ENCODE data around the gene NOP9. TPM values are rescaled to one million over a fixed set of nuclear protein-coding genes. Genes with fewer than 3 reads are reported as not detected.

The NOP9 gene
- total RNA-seq, 1 donor from 2014 or later, result 14.8 TPM

DNA sequence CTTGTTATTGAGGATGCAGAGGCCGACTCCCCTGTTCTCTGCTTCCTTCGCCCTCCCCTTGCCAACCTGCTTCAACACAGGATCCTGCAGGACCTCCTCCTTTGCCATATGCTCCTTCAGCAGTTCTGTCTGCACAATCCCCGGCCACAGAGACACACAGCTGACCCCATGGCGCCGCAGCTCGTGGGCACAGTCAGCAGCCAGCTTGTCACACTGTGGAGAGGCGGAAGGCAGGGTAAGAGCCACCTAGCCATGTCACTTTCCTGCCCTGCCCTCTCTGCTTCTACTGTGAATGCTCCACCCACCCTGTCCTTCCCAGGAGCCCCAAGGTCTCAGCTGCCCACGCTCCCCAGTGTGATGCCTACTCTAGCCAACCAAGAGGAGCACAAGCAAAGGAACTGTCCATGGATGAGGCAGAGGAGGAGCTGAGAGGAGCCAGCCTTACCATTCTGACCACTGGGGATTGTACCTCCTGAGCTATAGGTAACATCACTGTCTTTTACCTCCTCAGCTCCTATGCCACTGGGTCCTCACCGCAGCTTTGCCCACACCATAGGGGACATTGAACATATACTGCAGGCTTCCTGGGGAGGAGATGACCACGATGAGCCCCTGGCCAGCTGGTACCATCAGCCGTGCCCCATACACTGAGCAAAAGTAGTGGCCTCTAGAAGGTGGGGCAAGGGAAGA is 7.4 kb upstream of the NOP9 start:
- Histone ChIP-seq H3K4me2 (no peak overlapping the region), H3K36me3 (no peaks in the 10 kb centered on the region), H2AFZ (replicated peaks) (no peak overlapping the region), H3K27ac (no peak overlapping the region), H3K9me3 (ENCODE audit: low read depth) (no peaks in the 10 kb centered on the region), H3K79me2 (ENCODE audit: low read depth) (no peaks in the 10 kb centered on the region), H3K9ac (peak overlapping the region; percentile 49), H3K4me1 (no peaks in the 10 kb centered on the region), H3K4me3 (no peak overlapping the region), H3K27me3 (no peaks in the 10 kb centered on the region), H4K20me1 (ENCODE audit: low read depth) (no peaks in the 10 kb centered on the region), H3F3A (ENCODE audit: low read depth) (peaks cover 2% of the 10 kb centered on the region)
- Mint-ChIP-seq H3K36me3 (peaks cover 7% of the 10 kb centered on the region), H3K27me3 (ENCODE audit: insufficient read depth, low read depth) (no peaks in the 10 kb centered on the region), H3K27ac (no peak overlapping the region), H3K4me3 (no peak overlapping the region), H3K4me1 (peaks cover 2% of the 10 kb centered on the region), H3K9me3 (no peaks in the 10 kb centered on the region)
- TF ChIP-seq CTCF (IDR thresholded peaks at IDR 0.05) (no peak), EZH2phosphoT487 (IDR thresholded peaks at IDR 0.05) (no peak), EZH2 (IDR thresholded peaks at IDR 0.05) (no peak)
- no peak for DNase-seq (ENCODE audit: low spot score)

GRCh38 chr14:24293525-24293924 is 6.1 kb upstream of the NOP9 start:
- peaks cover 7% of the 10 kb centered on the region for H3K36me3 Mint-ChIP-seq
- no peak overlapping the region for H3K4me3 Mint-ChIP-seq

DNA sequence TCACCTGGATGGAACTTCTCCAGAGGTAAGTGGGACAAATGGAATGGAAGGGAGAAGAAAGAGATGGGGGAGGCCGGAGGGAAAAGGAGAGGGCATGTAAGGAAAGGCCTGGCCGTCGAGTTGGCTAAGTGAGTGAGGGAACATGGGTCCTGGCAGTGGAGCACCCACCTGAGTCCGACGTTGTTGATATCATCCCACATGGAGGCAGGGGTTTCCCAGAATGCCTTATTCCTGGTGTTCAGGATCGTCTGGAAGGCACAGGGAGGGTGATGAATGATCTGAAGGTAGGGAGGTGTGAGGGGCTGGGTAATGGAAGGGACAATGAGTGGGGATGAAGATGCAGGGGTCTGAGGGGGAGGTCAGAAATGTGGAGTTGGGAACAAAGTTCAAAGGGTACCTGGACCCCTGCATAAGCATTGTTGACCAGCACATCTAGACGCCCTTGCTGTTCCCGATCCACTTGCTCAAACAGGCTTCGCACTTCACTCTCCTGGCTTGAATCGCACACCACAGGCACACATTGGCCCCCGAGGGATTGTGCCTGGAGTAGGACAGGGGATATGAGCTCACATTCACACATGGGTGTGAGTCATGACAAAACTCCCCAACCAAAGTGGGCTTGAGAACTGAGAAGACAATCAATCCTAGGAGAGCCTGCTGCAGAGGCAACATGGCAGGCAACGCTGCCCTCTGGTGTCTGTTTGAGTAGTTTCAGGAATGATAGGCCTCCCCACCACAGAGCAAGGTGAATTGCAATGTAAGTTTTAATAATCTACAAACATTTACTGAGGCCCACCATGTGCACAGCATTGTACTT is 3.1 kb upstream of the NOP9 start:
- Histone ChIP-seq H3F3A (ENCODE audit: low read depth) (peaks cover 12% of the 10 kb centered on the region), H3K79me2 (ENCODE audit: low read depth) (peaks cover 17% of the 10 kb centered on the region), H3K9me3 (ENCODE audit: low read depth) (no peaks in the 10 kb centered on the region), H4K20me1 (ENCODE audit: low read depth) (no peaks in the 10 kb centered on the region), H3K36me3 (no peaks in the 10 kb centered on the region), H3K4me2 (no peak overlapping the region), H2AFZ (replicated peaks) (no peak overlapping the region), H3K9ac (no peak overlapping the region), H3K27me3 (no peaks in the 10 kb centered on the region), H3K27ac (no peak overlapping the region), H3K4me1 (peaks cover 16% of the 10 kb centered on the region), H3K4me3 (no peak overlapping the region)
- peaks cover 25% of the 10 kb centered on the region for H3K4me1 Mint-ChIP-seq
- H3K36me3 Mint-ChIP-seq, result peaks cover 2% of the 10 kb centered on the region
- H3K27me3 Mint-ChIP-seq (ENCODE audit: insufficient read depth, low read depth), result peaks cover 2% of the 10 kb centered on the region
- no peaks in the 10 kb centered on the region for H3K9me3 Mint-ChIP-seq
- DNase-seq (ENCODE audit: low spot score), result peak; percentile 75
- peak overlapping the region; percentile 8 for H3K4me3 Mint-ChIP-seq
- no peak overlapping the region for H3K27ac Mint-ChIP-seq
- TF ChIP-seq CTCF (IDR thresholded peaks at IDR 0.05) (peak; percentile 77), EZH2phosphoT487 (IDR thresholded peaks at IDR 0.05) (no peak)

More at GRCh38 chr14:24293525-24293924, 6.1 kb upstream of the NOP9 start:
- no peaks in the 10 kb centered on the region for H3K27me3 ChIP-seq
- no peaks in the 10 kb centered on the region for H3K79me2 ChIP-seq (ENCODE audit: low read depth)
- no peak overlapping the region for H3K4me2 ChIP-seq
- H3K27ac Mint-ChIP-seq, result no peak overlapping the region
- H3K36me3 ChIP-seq, result no peaks in the 10 kb centered on the region
- H4K20me1 ChIP-seq (ENCODE audit: low read depth), result no peaks in the 10 kb centered on the region
- H3K4me1 Mint-ChIP-seq, result peaks cover 6% of the 10 kb centered on the region
- H3K4me1 ChIP-seq, result peaks cover under 1% of the 10 kb centered on the region
- no peak for TF ChIP-seq EZH2 (IDR thresholded peaks at IDR 0.05)
- no peak for TF ChIP-seq EZH2phosphoT487 (IDR thresholded peaks at IDR 0.05)
- TF ChIP-seq CTCF (IDR thresholded peaks at IDR 0.05), result no peak
- H3K9me3 Mint-ChIP-seq, result no peaks in the 10 kb centered on the region
- no peaks in the 10 kb centered on the region for H3K9me3 ChIP-seq (ENCODE audit: low read depth)
- no peak for DNase-seq (ENCODE audit: low spot score)
- H3K4me3 ChIP-seq, result no peak overlapping the region
- no peak overlapping the region for H2AFZ ChIP-seq (replicated peaks)
- no peaks in the 10 kb centered on the region for H3K27me3 Mint-ChIP-seq (ENCODE audit: insufficient read depth, low read depth)
- H3K27ac ChIP-seq, result no peak overlapping the region
- peaks cover 8% of the 10 kb centered on the region for H3F3A ChIP-seq (ENCODE audit: low read depth)
- H3K9ac ChIP-seq, result no peak overlapping the region
